RWPE1 (cell line): ENCODE data around the gene RPL19.
"Not testable (repeated sequence)": the region's sequence is repeated elsewhere in the genome, so short reads cannot be mapped to it uniquely, and the experiment has no call there.

ENCODE experiments used
- CTCF ChIA-PET: fragments of 350-600 bp; sonication (Branson Sonifier 250); formaldehyde crosslinking; extraction: SDS; loops from one replicate; lab custom pipeline; 2021; lab: Yijun Ruan, JAX
- POLR2A ChIA-PET: fragments of 400-600 bp; formaldehyde crosslinking; extraction: SDS; loops from one replicate; lab custom pipeline; 2020; ENCODE audit warnings: antibody characterized with exemption; ENCODE audit not compliant: low non-redundant PET; lab: Yijun Ruan, JAX
- DNase-seq: peaks from one replicate; pipeline ENCODE4 v3.0.0; 2012; ENCODE audit warnings: low spot score
- H3K27ac ChIP-seq: fragments of 450-650 bp; 2 replicates; pipeline ENCODE4 v1.5.1; 2017
- TF ChIP-seq, protein P1 (sequence below): fragments of 450-650 bp; conservative IDR thresholded peaks from 2 replicates; pipeline ENCODE4 v1.5.1; 2017; ENCODE audit warnings: low read depth, mild to moderate bottlenecking

RPL19 gene

GRCh38 chr17:39246274-39246673, 46.2 kb downstream of the RPL19 start:
- POLR2A ChIA-PET = interaction anchor here (0.6 kb wide), 2 partner anchors 46 to 155 kb away, joined by 3 to 4 read pairs; partner anchors contain the start of genes FBXL20 and RPL19
- H3K27ac ChIP-seq = no peak overlapping the region
- no peak for DNase-seq
- CTCF ChIA-PET = interaction anchor here (0.7 to 6.7 kb wide), 4 partner anchors 27 to 51 kb away, joined by 3 to 145 read pairs (median 6); no protein-coding TSS in a partner anchor
- TF ChIP-seq, protein P1, sequence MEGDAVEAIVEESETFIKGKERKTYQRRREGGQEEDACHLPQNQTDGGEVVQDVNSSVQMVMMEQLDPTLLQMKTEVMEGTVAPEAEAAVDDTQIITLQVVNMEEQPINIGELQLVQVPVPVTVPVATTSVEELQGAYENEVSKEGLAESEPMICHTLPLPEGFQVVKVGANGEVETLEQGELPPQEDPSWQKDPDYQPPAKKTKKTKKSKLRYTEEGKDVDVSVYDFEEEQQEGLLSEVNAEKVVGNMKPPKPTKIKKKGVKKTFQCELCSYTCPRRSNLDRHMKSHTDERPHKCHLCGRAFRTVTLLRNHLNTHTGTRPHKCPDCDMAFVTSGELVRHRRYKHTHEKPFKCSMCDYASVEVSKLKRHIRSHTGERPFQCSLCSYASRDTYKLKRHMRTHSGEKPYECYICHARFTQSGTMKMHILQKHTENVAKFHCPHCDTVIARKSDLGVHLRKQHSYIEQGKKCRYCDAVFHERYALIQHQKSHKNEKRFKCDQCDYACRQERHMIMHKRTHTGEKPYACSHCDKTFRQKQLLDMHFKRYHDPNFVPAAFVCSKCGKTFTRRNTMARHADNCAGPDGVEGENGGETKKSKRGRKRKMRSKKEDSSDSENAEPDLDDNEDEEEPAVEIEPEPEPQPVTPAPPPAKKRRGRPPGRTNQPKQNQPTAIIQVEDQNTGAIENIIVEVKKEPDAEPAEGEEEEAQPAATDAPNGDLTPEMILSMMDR = no peak

DNA sequence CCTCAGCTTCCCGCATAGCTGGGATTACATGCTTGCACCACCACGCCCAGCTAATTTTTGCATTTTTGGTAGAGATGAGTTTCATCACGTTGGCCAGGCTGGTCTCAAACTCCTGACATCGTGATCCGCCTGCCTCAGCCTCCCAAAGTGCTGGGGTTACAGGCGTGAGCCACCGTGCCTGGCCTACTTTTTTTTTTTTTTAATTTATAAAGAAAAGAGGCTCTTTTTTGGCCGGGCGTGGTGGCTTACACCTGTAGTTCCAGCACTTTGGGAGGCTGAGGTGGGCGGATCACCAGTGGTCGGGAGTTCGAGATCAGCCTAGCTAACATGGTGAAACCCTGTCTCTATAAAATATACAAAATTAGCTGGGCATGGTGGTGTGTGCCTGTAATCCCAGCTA, 50.0 kb downstream of the RPL19 start:
- CTCF ChIA-PET = interaction anchor here (0.9 to 1.3 kb wide), 2 partner anchors 14 to 43 kb away, joined by 4 to 6 read pairs; no protein-coding TSS in a partner anchor
- POLR2A ChIA-PET, DNase-seq, H3K27ac ChIP-seq: not testable (repeated sequence)

DNA sequence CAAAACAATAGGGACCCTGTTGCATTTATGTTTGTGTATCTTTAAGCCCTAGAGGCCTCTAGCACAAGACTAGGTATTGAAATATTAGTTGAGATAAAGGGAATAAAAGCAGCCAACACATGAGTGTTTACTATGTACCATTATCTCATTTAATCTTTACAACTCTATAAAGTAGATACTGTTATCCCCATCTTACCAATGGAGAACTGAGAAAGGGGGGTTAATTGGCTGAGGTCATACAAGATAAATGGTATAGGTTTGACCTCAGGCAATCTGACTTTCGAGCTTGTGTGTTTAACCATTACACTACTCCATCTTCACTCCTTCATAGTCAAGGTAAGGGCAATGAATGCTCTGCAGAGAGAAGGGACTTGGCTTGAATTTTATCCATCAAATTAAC, 51.9 kb downstream of the RPL19 start:
- no peak overlapping the region for H3K27ac ChIP-seq
- TF ChIP-seq, protein P1 = no peak
- no peak for DNase-seq
- POLR2A ChIA-PET = no interaction called here
- CTCF ChIA-PET = interaction anchor here (0.6 to 0.7 kb wide), 2 partner anchors 113 to 210 kb away, joined by 3 read pairs; no protein-coding TSS in a partner anchor

GRCh38 chr17:39252788-39253460, 52.8 kb downstream of the RPL19 start:
- TF ChIP-seq, protein P1 = no peak
- no peak overlapping the region for H3K27ac ChIP-seq
- CTCF ChIA-PET = interaction anchor here (0.6 to 0.7 kb wide), 2 partner anchors 12 to 209 kb away, joined by 3 to 4 read pairs; no protein-coding TSS in a partner anchor
- DNase-seq = no peak
- POLR2A ChIA-PET = no interaction called here
